H1 (cell line): Measurements from ENCODE around the gene FBLN2. TPM values are rescaled to one million over a fixed set of nuclear protein-coding genes. Genes with fewer than 3 reads are reported as not detected.

Source experiments
- BRCA1 ChIP-seq: IDR thresholded peaks from 2 replicates; pipeline ENCODE4 v1.6.1; 2012; ENCODE audit warnings: low read depth, low read length, improper control_type of control experiment
- CREB1 ChIP-seq: IDR thresholded peaks from 2 replicates; pipeline ENCODE4 v1.6.1; 2012; ENCODE audit warnings: inconsistent platforms
- E2F6 ChIP-seq: IDR thresholded peaks from 2 replicates; pipeline ENCODE4 v1.6.1; 2012; ENCODE audit warnings: inconsistent platforms
- FOSL1 ChIP-seq: IDR thresholded peaks from 2 replicates; pipeline ENCODE4 v1.6.1; 2011; ENCODE audit warnings: mild to moderate bottlenecking, low read depth, low read length, moderate library complexity; ENCODE audit not compliant: insufficient read depth
- GTF2F1 ChIP-seq: IDR thresholded peaks from 2 replicates; pipeline ENCODE4 v1.6.1; 2012; ENCODE audit warnings: low read depth, low read length, improper control_type of control experiment, borderline replicate concordance
- JUN ChIP-seq: IDR thresholded peaks from 2 replicates; pipeline ENCODE4 v1.6.1; 2011; ENCODE audit warnings: low read depth, mild to moderate bottlenecking, improper control_type of control experiment, low read length
- TEAD4 ChIP-seq: IDR thresholded peaks from 2 replicates; pipeline ENCODE4 v1.6.1; 2012; ENCODE audit warnings: low read depth, low read length, inconsistent platforms, mixed read lengths
- polyA plus RNA-seq, 7 experiments: library from polyadenylated mRNA; depleted of rRNA in 3 of 7; stranded (reverse) in 5 of 7; unstranded in 2 of 7; fragments of >200 nt in 5 of 7; fragments of 200-250 nt in 2 of 7; gene quantifications; 1 replicate in 5 of 7; 2 replicates in 1 of 7; 4 replicates in 1 of 7; pipeline versions ENCODE4 v1.2.1 to v1.2.3, GENCODE V29; 2011 to 2013; ENCODE audit warnings: missing spikeins in 2 of 7, mixed read lengths in 2 of 7
- total RNA-seq: library from RNA; stranded (reverse); fragmentation: NEBNext Ultra II Directional; extraction: Animal tissue kit (Norgen Biotek cat#: 25700); gene quantifications from 2 replicates; pipeline ENCODE4 v1.2.1, GENCODE V29; 2021

Gene FBLN2
- total and polyA plus RNA-seq, 2 of the 8 experiments (the other 6 are each of a cell fraction or from before 2014, with no cell fraction given) = 17.4 to 24.2 TPM

- TF ChIP-seq E2F6 = no peak
- no peak for TF ChIP-seq JUN
- no peak for TF ChIP-seq FOSL1
- no peak for TF ChIP-seq GTF2F1
- no peak for TF ChIP-seq BRCA1
- no peak for TF ChIP-seq TEAD4
- TF ChIP-seq CREB1 = no peak
- TF ChIP-seq, all 59 proteins: peak for 0
These were observed 71.9 kb downstream of the FBLN2 start (continued) for GRCh38 chr3:13620776-13621365.
